GM12873 (cell line): ENCODE data around the gene NTRK3.

Experiments
- CTCF ChIP-seq: IDR thresholded peaks from 2 replicates; pipeline ENCODE4 v1.5.1; 2012; ENCODE audit warnings: low read depth, mild to moderate bottlenecking, moderate library complexity, low read length, control low read depth; ENCODE audit not compliant: insufficient read depth; ENCODE audit errors: missing control alignments

The NTRK3 gene

DNA sequence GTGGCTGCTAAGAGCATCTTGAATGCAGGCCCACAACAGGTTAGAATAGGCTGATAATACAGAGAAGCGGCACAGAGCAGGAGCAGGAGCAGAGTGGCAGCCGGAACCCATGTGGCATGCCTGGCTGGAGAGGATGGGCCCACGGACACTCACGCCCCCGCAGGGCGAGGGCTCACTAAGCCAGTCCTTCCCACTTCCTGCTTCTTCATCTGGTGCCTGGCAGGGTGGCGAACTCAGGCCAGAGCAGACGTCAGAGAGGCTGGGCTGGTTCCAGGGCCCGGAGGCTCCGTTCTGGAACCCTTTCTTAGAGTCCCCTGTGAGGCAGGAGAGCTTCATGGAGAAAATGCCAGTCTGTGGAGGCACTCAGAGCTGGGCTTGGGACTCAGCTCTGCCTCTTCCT lies 195.1 kb downstream of the NTRK3 start:
- no peak for TF ChIP-seq CTCF

DNA sequence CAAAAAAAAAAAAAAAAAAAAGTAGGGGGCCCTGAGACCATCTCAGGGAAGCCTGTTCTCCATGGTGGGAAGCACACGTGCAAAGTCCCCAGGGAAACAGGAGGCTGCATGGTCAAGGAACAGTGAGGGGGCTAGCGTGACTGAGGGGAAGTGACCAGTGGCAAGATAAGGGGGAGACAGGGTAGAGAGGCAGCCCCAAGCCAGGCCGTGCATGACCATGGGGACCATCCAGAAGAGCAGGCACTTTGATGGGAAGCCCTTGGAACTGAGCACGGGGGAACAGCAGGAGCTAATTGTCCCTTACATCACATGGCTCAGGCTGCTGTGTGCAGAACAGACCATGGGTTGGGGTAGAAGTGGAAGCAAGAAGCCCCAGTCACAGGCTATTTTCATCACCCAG lies 196.2 kb downstream of the NTRK3 start:
- TF ChIP-seq CTCF = no peak

DNA sequence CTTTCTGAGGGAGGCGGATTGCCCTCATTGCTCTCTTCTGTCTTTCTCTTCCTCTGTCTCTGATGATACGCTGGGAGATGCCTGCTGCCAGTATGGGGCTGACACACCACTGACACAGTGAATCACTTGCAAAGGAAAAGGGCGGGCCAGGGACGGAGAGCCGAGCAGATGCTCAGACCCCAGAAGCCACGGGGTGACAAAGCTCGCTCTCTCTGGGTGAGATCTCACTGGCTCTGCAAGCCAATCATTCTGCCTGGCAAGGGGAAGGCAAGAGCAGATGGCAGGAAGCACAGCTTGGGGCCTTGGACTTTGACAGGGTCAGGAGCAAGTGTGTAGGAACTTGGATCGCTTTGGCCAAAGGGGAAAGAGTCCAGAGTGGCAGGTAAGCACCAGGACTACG lies 198.7 kb downstream of the NTRK3 start:
- TF ChIP-seq CTCF = no peak

DNA sequence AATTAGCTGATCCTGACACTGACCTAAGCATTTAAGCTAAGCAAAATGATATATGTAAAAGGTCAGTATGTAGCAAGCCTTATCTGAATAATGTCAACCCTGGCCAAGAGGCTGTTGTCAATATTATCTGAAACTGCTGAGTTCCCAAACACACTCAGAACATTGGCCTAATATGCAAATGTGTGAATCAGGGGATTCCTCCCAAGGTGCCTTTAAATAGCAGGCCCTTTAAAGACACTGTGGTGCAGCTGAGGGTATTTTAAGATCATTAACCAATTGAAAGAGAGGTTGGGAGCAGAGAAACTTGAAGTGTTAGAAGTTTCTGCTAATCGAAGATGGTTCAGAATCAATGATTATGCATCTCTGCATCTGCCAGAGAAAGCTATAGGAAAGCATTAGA lies 207.0 kb downstream of the NTRK3 start:
- no peak for TF ChIP-seq CTCF

DNA sequence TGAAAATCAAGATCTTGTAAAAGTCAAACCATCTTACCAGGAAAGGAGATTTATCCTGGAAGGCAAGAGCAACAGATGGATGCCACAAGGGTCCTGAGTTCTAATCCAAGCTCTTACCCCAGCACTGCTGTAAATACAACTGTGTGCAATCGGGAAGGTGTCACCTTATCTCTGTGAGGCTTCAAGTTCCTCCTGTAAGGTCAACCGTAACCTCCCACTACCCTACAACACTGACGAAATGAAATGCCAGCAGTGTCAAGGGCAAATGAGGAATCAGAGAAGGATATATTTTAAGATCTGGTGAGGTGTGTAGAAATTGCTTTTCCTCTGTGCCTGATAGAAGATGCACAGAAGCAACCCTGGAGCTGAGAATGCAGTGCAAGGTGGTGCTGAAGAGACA lies 207.8 kb downstream of the NTRK3 start:
- TF ChIP-seq CTCF = no peak

DNA sequence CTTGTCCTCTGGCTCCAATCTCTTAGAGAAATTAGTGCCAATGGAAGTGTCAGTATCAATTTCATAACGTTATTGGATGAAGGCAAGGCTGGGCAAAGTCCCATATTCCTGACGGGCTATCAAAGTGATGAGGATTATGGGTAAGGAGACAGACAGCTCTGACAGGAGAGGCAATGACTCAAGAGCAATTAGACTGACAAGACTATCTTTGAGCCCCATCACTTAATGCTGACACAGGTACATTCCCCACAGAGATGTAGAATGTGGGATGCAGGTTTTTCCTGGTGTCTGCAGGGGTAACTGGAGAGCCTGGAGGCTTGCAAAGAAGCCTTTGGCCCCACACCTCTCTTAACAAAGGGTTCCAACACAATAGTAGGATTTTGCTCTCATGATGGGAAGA lies 208.3 kb downstream of the NTRK3 start:
- no peak for TF ChIP-seq CTCF

DNA sequence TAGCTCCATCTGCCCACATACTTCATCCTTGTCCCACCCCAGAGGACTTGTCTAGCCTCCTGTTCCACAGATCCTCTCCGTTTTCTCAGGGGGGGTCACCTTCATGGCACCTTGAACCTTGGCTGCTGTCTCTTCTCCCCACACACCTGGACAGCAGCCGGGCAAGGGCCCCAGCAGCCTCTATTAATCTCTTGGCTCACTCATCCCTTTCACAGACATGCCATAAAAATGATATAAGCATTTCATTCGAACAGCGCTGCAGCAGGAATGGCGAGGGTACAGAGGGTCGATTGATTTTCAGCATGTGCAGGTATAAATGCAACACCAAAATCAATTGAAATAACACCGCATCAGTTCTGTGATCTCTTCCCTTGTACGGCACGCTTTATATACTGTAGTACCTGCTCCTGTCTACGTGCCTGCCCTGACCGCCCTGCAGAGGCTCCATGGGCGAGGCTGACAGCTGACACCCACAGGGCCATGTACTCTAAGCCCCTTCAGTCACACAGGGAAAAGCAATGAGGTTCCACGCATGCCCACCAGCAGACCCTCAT lies 209.9 kb downstream of the NTRK3 start:
- no peak for TF ChIP-seq CTCF

- no peak for TF ChIP-seq CTCF
Observed at GRCh38 chr15:88043396-88043795, 213.1 kb downstream of the NTRK3 start.
